Measurements from ENCODE around the gene CDH23. TPM values are rescaled to one million over a fixed set of nuclear protein-coding genes. Genes with fewer than 3 reads are reported as not detected.

Gene CDH23
- total and polyA plus RNA-seq, 10 of the 15 experiments (the other 5 are each of a cell fraction or from before 2014, with no cell fraction given) = 0.09 to 0.40 (median 0.15) TPM; not detected in 1

DNA sequence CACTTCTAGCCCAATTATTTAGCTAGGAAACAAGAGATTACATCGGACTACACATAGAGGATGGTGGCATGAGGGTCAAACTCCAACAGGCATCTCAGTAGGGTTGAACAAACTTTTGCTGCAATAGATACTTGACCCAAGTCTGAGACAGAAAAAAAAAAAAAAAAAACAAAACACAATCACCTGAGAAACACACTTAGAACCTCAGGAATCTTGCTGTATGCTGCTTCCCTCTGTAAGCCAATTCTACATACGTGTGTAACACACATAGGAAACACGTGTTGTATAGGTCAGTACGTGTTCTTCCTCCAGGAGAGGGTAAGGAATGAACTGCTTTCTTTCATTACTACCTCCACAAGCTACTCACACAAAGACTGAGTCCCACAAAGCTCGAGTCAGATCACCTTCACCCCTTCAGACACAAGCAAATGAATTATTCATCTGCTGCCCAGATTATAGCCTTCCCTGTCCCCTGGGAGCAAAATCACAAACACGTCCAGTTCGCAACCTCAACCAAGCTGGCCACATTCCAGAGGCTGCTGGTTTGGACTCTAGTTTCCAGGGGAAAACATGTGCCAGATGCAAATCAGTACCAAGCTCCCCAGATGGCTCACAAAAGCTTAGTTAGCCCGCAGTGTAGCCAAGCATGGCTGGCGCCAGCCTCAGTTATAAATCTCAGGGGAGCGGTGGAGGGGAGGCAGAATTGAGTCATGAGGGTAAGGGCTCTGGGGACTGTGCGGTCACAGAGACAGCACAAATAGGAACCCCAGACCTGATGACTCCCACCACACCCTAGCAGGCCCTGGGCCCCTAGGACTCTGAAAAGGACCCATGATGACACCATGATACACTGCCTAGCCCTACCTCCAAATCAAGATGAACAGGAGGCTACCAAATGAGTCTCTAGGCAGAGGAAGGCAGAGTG is 439.2 kb downstream of the CDH23 start (continued):
- TF ChIP-seq, protein P1, sequence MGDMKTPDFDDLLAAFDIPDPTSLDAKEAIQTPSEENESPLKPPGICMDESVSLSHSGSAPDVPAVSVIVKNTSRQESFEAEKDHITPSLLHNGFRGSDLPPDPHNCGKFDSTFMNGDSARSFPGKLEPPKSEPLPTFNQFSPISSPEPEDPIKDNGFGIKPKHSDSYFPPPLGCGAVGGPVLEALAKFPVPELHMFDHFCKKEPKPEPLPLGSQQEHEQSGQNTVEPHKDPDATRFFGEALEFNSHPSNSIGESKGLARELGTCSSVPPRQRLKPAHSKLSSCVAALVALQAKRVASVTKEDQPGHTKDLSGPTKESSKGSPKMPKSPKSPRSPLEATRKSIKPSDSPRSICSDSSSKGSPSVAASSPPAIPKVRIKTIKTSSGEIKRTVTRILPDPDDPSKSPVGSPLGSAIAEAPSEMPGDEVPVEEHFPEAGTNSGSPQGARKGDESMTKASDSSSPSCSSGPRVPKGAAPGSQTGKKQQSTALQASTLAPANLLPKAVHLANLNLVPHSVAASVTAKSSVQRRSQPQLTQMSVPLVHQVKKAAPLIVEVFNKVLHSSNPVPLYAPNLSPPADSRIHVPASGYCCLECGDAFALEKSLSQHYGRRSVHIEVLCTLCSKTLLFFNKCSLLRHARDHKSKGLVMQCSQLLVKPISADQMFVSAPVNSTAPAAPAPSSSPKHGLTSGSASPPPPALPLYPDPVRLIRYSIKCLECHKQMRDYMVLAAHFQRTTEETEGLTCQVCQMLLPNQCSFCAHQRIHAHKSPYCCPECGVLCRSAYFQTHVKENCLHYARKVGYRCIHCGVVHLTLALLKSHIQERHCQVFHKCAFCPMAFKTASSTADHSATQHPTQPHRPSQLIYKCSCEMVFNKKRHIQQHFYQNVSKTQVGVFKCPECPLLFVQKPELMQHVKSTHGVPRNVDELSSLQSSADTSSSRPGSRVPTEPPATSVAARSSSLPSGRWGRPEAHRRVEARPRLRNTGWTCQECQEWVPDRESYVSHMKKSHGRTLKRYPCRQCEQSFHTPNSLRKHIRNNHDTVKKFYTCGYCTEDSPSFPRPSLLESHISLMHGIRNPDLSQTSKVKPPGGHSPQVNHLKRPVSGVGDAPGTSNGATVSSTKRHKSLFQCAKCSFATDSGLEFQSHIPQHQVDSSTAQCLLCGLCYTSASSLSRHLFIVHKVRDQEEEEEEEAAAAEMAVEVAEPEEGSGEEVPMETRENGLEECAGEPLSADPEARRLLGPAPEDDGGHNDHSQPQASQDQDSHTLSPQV (IDR thresholded peaks at IDR 0.05) = no peak; the same call in 1 of the 2 replicates
- peak; percentile 97 for TF ChIP-seq POU2F2 (IDR thresholded peaks at IDR 0.05; ENCODE audit: borderline replicate concordance, low read depth, low read length)
- no peak for TF ChIP-seq E4F1 (IDR thresholded peaks at IDR 0.05; ENCODE audit: borderline replicate concordance, partially characterized antibody)
- peak; percentile 93 for TF ChIP-seq NR2F1 (conservative IDR thresholded peaks at IDR 0.05)
- peak; percentile 98 for TF ChIP-seq DPF2 (IDR thresholded peaks at IDR 0.05)
- TF ChIP-seq SIN3A (IDR thresholded peaks at IDR 0.05; ENCODE audit: low read depth, low read length) = no peak
- peak; percentile 99 for TF ChIP-seq RUNX3 (IDR thresholded peaks at IDR 0.05; ENCODE audit: low read length)
- peak; percentile 95 for TF ChIP-seq JUNB (IDR thresholded peaks at IDR 0.05)
- TF ChIP-seq IKZF1 (conservative IDR thresholded peaks at IDR 0.05) = peak; percentile 95
- peak; percentile 97 for TF ChIP-seq SKIL (IDR thresholded peaks at IDR 0.05; ENCODE audit: low read depth, poor library complexity, severe bottlenecking)
- TF ChIP-seq, protein P2, sequence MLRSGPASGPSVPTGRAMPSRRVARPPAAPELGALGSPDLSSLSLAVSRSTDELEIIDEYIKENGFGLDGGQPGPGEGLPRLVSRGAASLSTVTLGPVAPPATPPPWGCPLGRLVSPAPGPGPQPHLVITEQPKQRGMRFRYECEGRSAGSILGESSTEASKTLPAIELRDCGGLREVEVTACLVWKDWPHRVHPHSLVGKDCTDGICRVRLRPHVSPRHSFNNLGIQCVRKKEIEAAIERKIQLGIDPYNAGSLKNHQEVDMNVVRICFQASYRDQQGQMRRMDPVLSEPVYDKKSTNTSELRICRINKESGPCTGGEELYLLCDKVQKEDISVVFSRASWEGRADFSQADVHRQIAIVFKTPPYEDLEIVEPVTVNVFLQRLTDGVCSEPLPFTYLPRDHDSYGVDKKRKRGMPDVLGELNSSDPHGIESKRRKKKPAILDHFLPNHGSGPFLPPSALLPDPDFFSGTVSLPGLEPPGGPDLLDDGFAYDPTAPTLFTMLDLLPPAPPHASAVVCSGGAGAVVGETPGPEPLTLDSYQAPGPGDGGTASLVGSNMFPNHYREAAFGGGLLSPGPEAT (IDR thresholded peaks at IDR 0.05; ENCODE audit: low read depth) = peak; percentile 71
- TF ChIP-seq STAT3 (IDR thresholded peaks at IDR 0.05; ENCODE audit: low read depth, low read length) = 0 out of 2 replicates have a peak, but pooled peaks have one; percentile 69
- peak; percentile 24 for TF ChIP-seq RELA (IDR thresholded peaks at IDR 0.05; ENCODE audit: borderline replicate concordance, partially characterized antibody)
- TF ChIP-seq TCF7 (IDR thresholded peaks at IDR 0.05; ENCODE audit: borderline replicate concordance) = no peak; the same call in 1 of the 2 replicates
- peak; percentile 55; the same call in 1 of the 2 replicates for TF ChIP-seq YY1 (IDR thresholded peaks at IDR 0.05; ENCODE audit: low read depth, low read length)
- TF ChIP-seq IKZF2 (IDR thresholded peaks at IDR 0.05) = peak; percentile 96 to 97
- TF ChIP-seq RB1 (IDR thresholded peaks at IDR 0.05; ENCODE audit: borderline replicate concordance) = no peak; the same call in 1 of the 2 replicates
- TF ChIP-seq GATAD2B (conservative IDR thresholded peaks at IDR 0.05; ENCODE audit: low read depth) = peak; percentile 96
- peak; percentile 93 for TF ChIP-seq CREM (IDR thresholded peaks at IDR 0.05; ENCODE audit: low read depth)

All from GM12878 (cell line).